Left lung (tissue), 10 donors: ENCODE measurements around the gene CACNA2D3. TPM values are rescaled to one million over a fixed set of nuclear protein-coding genes. Genes with fewer than 3 reads are reported as not detected.

Experiments
- ATAC-seq: fragments of 200-7000 bp; cut with Tn5 transposase; one replicate; pipeline ENCODE4 v1.9.1; 2020; ENCODE audit warnings: moderate library complexity
- DNase-seq, 4 donors: peaks; one replicate each; pipeline ENCODE4 v3.0.0-alpha.2; 2013 to 2020
- H3K27ac ChIP-seq, 2 donors: fragments of 200-600 bp; sonication (generic) in 1 of 2; one replicate each; pipeline versions ENCODE4 v1.5.0 to v1.8.0; 2020 to 2021
- H3K27me3 ChIP-seq, 2 donors: fragments of 200-600 bp; sonication (generic) in 1 of 2; one replicate each; pipeline versions ENCODE4 v1.5.0 to v1.8.0; 2020 to 2021
- H3K36me3 ChIP-seq, 2 donors: fragments of 200-600 bp; sonication (generic) in 1 of 2; one replicate each; pipeline versions ENCODE4 v1.5.0 to v1.8.0; 2020 to 2021
- H3K4me1 ChIP-seq, 2 donors: fragments of 200-600 bp; one replicate each; pipeline ENCODE4 v1.8.0; 2021
- H3K4me3 ChIP-seq, 2 donors: fragments of 200-600 bp; sonication (generic) in 1 of 2; one replicate each; pipeline versions ENCODE4 v1.5.0 to v1.8.0; 2020 to 2021; ENCODE audit warnings: mild to moderate bottlenecking in 1 of 2
- H3K9me3 ChIP-seq, 2 donors: fragments of 200-600 bp; sonication (generic) in 1 of 2; one replicate each; pipeline versions ENCODE4 v1.5.0 to v1.8.0; 2020 to 2021
- intact Hi-C, 2 donors: fragments of 100-400 bp; cut with DNase I; formaldehyde crosslinking; loops; one replicate each; pipeline versions ENCODE4 v1.11.2 to v1.14.2; 2022
- polyA plus RNA-seq, 6 donors: library from polyadenylated mRNA; unstranded; fragments of 120-200 nt; gene quantifications; one replicate each; pipeline ENCODE4 v1.2.1, GENCODE V29; 2013; ENCODE audit not compliant: insufficient read length in 6 of 6
- total RNA-seq, 2 donors: library from RNA; stranded (reverse); fragmentation: NEBNext Ultra II Directional; extraction: Animal tissue kit (Norgen Biotek cat#: 25700); gene quantifications; one replicate each; pipeline ENCODE4 v1.2.1, GENCODE V29; 2021
- TF ChIP-seq, protein P1 (sequence below), 2 donors: fragments of 200-600 bp; sonication (generic) in 1 of 2; IDR thresholded peaks; one replicate each; pipeline versions ENCODE4 v1.5.0 to v1.8.0; 2021; ENCODE audit warnings: antibody characterized with exemption in 2 of 2
- donor health status: DM: no; HTN: yes; CAD: no.
- donor health status: DM: no; HTN: no; CAD: no.

Gene CACNA2D3
- total and polyA plus RNA-seq, 8 donors: 1.1 to 2.7 (median 1.5) TPM

DNA sequence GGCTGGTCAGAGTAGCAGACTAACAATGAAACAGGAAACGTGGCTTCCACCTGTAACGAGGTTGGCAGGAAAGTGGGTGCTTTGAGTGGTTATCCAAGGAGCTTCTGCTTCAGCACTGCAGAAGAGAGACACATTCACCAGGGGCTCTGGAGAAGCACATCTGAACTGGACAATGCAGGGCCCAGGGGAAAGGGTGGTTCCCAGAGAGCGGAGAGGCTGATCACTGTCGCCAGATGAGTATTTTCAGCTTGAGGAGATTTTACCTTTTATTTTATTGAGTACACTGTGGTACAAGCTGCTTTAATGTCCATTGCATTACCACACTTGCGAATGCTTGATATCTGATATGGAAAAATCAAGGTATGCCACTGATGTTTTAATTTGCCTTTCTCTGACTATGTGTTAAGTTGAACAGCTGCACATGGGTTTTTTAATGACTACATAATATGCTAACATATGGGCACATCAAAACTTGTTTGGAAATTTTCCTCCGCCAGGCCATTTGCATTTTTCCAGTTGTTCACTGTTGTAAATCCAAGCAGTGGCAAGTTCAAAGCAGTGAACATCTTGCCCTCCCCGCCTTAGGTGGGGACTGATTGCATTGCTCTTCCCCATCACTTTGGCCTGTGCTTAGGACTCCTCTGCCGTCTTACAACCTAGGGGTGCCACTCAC is 753.4 kb downstream of the CACNA2D3 start:
- no peaks in the 10 kb centered on the region for H3K4me1 ChIP-seq
- H3K4me3 ChIP-seq: no peak overlapping the region
- DNase-seq (no peak), ATAC-seq (no peak)
- H3K36me3 ChIP-seq: no peaks in the 10 kb centered on the region
- TF ChIP-seq, protein P1, sequence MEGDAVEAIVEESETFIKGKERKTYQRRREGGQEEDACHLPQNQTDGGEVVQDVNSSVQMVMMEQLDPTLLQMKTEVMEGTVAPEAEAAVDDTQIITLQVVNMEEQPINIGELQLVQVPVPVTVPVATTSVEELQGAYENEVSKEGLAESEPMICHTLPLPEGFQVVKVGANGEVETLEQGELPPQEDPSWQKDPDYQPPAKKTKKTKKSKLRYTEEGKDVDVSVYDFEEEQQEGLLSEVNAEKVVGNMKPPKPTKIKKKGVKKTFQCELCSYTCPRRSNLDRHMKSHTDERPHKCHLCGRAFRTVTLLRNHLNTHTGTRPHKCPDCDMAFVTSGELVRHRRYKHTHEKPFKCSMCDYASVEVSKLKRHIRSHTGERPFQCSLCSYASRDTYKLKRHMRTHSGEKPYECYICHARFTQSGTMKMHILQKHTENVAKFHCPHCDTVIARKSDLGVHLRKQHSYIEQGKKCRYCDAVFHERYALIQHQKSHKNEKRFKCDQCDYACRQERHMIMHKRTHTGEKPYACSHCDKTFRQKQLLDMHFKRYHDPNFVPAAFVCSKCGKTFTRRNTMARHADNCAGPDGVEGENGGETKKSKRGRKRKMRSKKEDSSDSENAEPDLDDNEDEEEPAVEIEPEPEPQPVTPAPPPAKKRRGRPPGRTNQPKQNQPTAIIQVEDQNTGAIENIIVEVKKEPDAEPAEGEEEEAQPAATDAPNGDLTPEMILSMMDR (IDR thresholded peaks at IDR 0.05): no peak
- intact Hi-C loops: no loop called here
- H3K27me3 ChIP-seq: no peaks in the 10 kb centered on the region
- H3K27ac ChIP-seq: no peak overlapping the region
- no peaks in the 10 kb centered on the region for H3K9me3 ChIP-seq

DNA sequence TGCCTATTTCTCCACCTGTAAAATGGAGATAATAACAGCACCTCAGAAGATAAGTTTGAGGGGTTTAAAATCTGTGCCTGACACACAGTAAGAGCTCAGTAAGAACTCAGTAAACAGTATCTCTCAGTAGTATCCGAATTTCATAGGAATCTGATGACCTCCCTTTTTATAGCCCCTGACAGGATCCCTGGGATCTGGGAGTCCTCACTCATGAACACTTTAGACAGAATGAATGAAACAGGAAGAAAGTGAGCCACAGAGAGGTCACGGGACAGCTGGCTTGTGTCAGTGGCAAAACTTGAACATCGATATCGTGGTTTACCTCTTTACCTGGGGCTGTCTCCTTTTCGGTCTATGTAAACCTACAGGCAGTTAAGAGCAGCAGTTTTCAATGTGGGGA is 754.3 kb downstream of the CACNA2D3 start:
- H3K27ac ChIP-seq: no peak overlapping the region
- H3K36me3 ChIP-seq: no peaks in the 10 kb centered on the region
- no peaks in the 10 kb centered on the region for H3K4me1 ChIP-seq

DNA sequence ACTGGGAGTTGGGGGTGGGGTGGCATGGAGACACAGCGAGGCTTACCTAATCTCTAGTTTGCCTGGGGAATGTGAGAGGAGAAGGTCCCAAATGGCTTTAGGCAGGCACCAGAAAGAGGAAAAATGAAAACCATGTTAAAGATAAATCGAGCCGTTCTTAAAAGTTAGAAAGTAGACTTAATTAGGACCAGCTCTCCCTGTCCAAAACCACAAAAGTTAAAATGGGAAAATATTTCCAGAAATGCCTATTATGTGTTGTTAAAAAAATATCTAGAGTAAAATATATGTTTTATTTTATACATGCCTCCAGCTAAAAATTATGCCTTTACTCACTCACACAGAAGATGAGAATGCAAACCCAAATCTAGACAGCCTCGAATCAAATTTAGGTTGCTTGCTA is 755.4 kb downstream of the CACNA2D3 start:
- no peaks in the 10 kb centered on the region for H3K27me3 ChIP-seq
- intact Hi-C loops: no loop called here
- no peak overlapping the region for H3K4me3 ChIP-seq
- no peaks in the 10 kb centered on the region for H3K4me1 ChIP-seq
- no peaks in the 10 kb centered on the region for H3K36me3 ChIP-seq
- TF ChIP-seq, protein P1 (IDR thresholded peaks at IDR 0.05): no peak
- no peaks in the 10 kb centered on the region for H3K9me3 ChIP-seq
- DNase-seq: no peak
- H3K27ac ChIP-seq: no peak overlapping the region
- no peak for ATAC-seq

More for the DNA sequence above, 754.3 kb downstream of the CACNA2D3 start:
- Histone ChIP-seq H3K27me3 (no peaks in the 10 kb centered on the region), H3K9me3 (no peaks in the 10 kb centered on the region), H3K4me3 (no peak overlapping the region)
- DNase-seq (no peak), ATAC-seq (no peak)
- TF ChIP-seq, protein P1 (IDR thresholded peaks at IDR 0.05): no peak
- intact Hi-C loops: no loop called here

DNA sequence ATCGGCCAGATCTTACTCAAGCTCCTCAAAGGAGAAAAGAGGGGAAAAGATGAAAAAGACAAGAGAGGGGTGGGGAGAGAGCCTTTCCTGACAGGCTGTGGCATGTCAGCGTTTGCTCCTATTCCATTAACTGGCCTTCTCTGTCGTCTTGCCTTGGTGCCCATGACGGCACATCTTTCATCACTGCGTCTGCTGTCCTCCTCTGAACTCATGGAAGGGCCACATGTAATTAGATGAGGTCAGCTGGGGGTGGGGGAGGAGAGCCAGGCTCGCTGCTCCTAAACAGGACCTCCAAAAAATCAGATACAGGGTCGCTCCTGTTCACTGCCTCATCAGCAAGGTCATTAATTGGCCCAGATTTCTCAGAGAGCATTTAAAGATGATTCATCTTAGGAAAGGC is 755.8 kb downstream of the CACNA2D3 start:
- no peak for ATAC-seq
- no peak overlapping the region for H3K27ac ChIP-seq
- H3K9me3 ChIP-seq: no peaks in the 10 kb centered on the region

DNA sequence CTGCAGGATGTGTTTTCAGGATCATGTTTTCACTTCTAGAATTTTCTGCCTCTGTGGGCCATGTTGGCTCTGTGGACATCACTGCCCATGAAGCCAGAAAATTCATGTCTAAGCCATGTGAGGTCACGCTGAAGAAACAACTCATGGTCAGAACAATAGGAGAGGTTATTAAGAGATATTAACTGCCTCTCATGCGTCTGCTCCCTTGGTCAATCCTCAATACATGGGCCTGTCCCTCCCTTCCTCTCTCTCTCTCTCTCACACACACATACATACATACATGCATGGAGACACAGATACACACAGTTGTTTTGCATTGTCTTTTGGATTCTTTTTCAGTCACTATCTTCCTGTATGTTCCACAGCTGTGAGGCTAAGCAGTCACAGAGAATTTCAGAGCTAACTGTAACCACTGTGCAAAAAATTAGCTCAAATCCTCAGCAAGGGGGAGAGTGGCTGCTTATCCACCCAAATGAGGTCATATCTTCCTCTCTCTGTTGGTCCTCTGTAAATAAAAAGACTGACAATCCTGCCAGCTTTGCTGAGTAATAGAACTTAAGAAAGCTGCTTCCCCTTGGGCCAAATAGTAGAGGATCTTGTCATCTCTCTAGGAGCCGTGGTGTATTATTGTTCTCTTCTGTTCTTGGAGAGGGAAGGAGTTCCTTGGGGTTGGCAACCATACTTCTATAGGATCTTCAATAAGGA is 759.9 kb downstream of the CACNA2D3 start:
- no peak overlapping the region for H3K27ac ChIP-seq
- intact Hi-C loops: no loop called here

More for the DNA sequence above, 755.8 kb downstream of the CACNA2D3 start:
- DNase-seq: no peak
- Histone ChIP-seq H3K4me1 (no peaks in the 10 kb centered on the region), H3K36me3 (no peaks in the 10 kb centered on the region), H3K4me3 (no peak overlapping the region), H3K27me3 (no peaks in the 10 kb centered on the region)
- intact Hi-C loops: no loop called here
- TF ChIP-seq, protein P1 (IDR thresholded peaks at IDR 0.05): no peak

More for the DNA sequence above, 759.9 kb downstream of the CACNA2D3 start:
- TF ChIP-seq, protein P1 (IDR thresholded peaks at IDR 0.05): no peak
- no peak overlapping the region for H3K4me3 ChIP-seq
- DNase-seq (no peak), ATAC-seq (peak; percentile 71)
- no peaks in the 10 kb centered on the region for H3K4me1 ChIP-seq
- H3K27me3 ChIP-seq: no peaks in the 10 kb centered on the region
- H3K36me3 ChIP-seq: no peaks in the 10 kb centered on the region
- H3K9me3 ChIP-seq: no peaks in the 10 kb centered on the region
